Measurements from ENCODE around the gene DRC7.

Gene DRC7

GRCh38 chr16:57751539-57752202 lies 57.1 kb downstream of the DRC7 start:
- Histone ChIP-seq H3K9me3 (ENCODE audit: control insufficient read depth in 1 of 2, low read length in 2 of 2) (no peaks in the 10 kb centered on the region), H3K4me3 (ENCODE audit: low read depth in 1 of 2, low read length in 2 of 2) (no peak overlapping the region), H3K4me1 (ENCODE audit: control insufficient read depth in 1 of 2, insufficient read depth in 2 of 2, low read length in 2 of 2) (no peaks in the 10 kb centered on the region), H3K27me3 (ENCODE audit: low read depth, low read length) (no peaks in the 10 kb centered on the region), H3K36me3 (ENCODE audit: control insufficient read depth in 1 of 2, insufficient read depth in 2 of 2, low read length in 2 of 2) (peaks cover 15 to 55% of the 10 kb centered on the region in 2 donors), H3K27ac (ENCODE audit: low read length) (no peak overlapping the region)

GRCh38 chr16:57752203-57752580 lies 57.6 kb downstream of the DRC7 start:
- Histone ChIP-seq H3K36me3 (ENCODE audit: control insufficient read depth in 1 of 2, insufficient read depth in 2 of 2, low read length in 2 of 2) (peaks cover 15 to 55% of the 10 kb centered on the region in 2 donors), H3K4me1 (ENCODE audit: control insufficient read depth in 1 of 2, insufficient read depth in 2 of 2, low read length in 2 of 2) (peaks cover 0 to 2% of the 10 kb centered on the region in 2 donors), H3K27me3 (ENCODE audit: low read depth, low read length) (no peaks in the 10 kb centered on the region), H3K27ac (ENCODE audit: low read length) (no peak overlapping the region), H3K4me3 (ENCODE audit: low read depth in 1 of 2, low read length in 2 of 2) (no peak overlapping the region), H3K9me3 (ENCODE audit: control insufficient read depth in 1 of 2, low read length in 2 of 2) (no peaks in the 10 kb centered on the region)

GRCh38 chr16:57752581-57753447 lies 58.2 kb downstream of the DRC7 start:
- H3K4me1 ChIP-seq (ENCODE audit: control insufficient read depth in 1 of 2, insufficient read depth in 2 of 2, low read length in 2 of 2): peaks cover 0 to 6% of the 10 kb centered on the region in 2 donors
- no peak overlapping the region for H3K4me3 ChIP-seq (ENCODE audit: low read depth in 1 of 2, low read length in 2 of 2)
- no peak overlapping the region for H3K27ac ChIP-seq (ENCODE audit: low read length)
- H3K36me3 ChIP-seq (ENCODE audit: control insufficient read depth in 1 of 2, insufficient read depth in 2 of 2, low read length in 2 of 2): peaks cover 11 to 53% of the 10 kb centered on the region in 2 donors
- H3K9me3 ChIP-seq (ENCODE audit: control insufficient read depth in 1 of 2, low read length in 2 of 2): no peaks in the 10 kb centered on the region
- H3K27me3 ChIP-seq (ENCODE audit: low read depth, low read length): no peaks in the 10 kb centered on the region

GRCh38 chr16:57753448-57754353 lies 59.1 kb downstream of the DRC7 start:
- H3K27ac ChIP-seq (ENCODE audit: low read length): no peak overlapping the region
- H3K36me3 ChIP-seq (ENCODE audit: control insufficient read depth in 1 of 2, insufficient read depth in 2 of 2, low read length in 2 of 2): peaks cover 7 to 48% of the 10 kb centered on the region in 2 donors
- no peaks in the 10 kb centered on the region for H3K27me3 ChIP-seq (ENCODE audit: low read depth, low read length)
- peaks cover 0 to 6% of the 10 kb centered on the region in 2 donors for H3K4me1 ChIP-seq (ENCODE audit: control insufficient read depth in 1 of 2, insufficient read depth in 2 of 2, low read length in 2 of 2)
- no peak overlapping the region for H3K4me3 ChIP-seq (ENCODE audit: low read depth in 1 of 2, low read length in 2 of 2)
- no peaks in the 10 kb centered on the region for H3K9me3 ChIP-seq (ENCODE audit: control insufficient read depth in 1 of 2, low read length in 2 of 2)

GRCh38 chr16:57754354-57755060 lies 59.9 kb downstream of the DRC7 start:
- Histone ChIP-seq H3K36me3 (ENCODE audit: control insufficient read depth in 1 of 2, insufficient read depth in 2 of 2, low read length in 2 of 2) (peaks cover 7 to 42% of the 10 kb centered on the region in 2 donors), H3K9me3 (ENCODE audit: control insufficient read depth in 1 of 2, low read length in 2 of 2) (no peaks in the 10 kb centered on the region), H3K27ac (ENCODE audit: low read length) (no peak overlapping the region), H3K4me1 (ENCODE audit: control insufficient read depth in 1 of 2, insufficient read depth in 2 of 2, low read length in 2 of 2) (peaks cover 0 to 6% of the 10 kb centered on the region in 2 donors), H3K4me3 (ENCODE audit: low read depth in 1 of 2, low read length in 2 of 2) (no peak overlapping the region), H3K27me3 (ENCODE audit: low read depth, low read length) (no peaks in the 10 kb centered on the region)

- Histone ChIP-seq H3K36me3 (ENCODE audit: control insufficient read depth in 1 of 2, insufficient read depth in 2 of 2, low read length in 2 of 2) (peaks cover 7 to 43% of the 10 kb centered on the region in 2 donors), H3K9me3 (ENCODE audit: control insufficient read depth in 1 of 2, low read length in 2 of 2) (no peaks in the 10 kb centered on the region), H3K4me1 (ENCODE audit: control insufficient read depth in 1 of 2, insufficient read depth in 2 of 2, low read length in 2 of 2) (peaks cover 0 to 6% of the 10 kb centered on the region in 2 donors), H3K4me3 (ENCODE audit: low read depth in 1 of 2, low read length in 2 of 2) (no peak overlapping the region), H3K27me3 (ENCODE audit: low read depth, low read length) (no peaks in the 10 kb centered on the region), H3K27ac (ENCODE audit: low read length) (no peak overlapping the region)
Measured at GRCh38 chr16:57755061-57755684, 60.6 kb downstream of the DRC7 start.

GRCh38 chr16:57755726-57756423 lies 61.3 kb downstream of the DRC7 start:
- H3K27me3 ChIP-seq (ENCODE audit: low read depth, low read length): no peaks in the 10 kb centered on the region
- H3K4me3 ChIP-seq (ENCODE audit: low read depth in 1 of 2, low read length in 2 of 2): no peak overlapping the region
- no peaks in the 10 kb centered on the region for H3K9me3 ChIP-seq (ENCODE audit: control insufficient read depth in 1 of 2, low read length in 2 of 2)
- peaks cover 0 to 6% of the 10 kb centered on the region in 2 donors for H3K4me1 ChIP-seq (ENCODE audit: control insufficient read depth in 1 of 2, insufficient read depth in 2 of 2, low read length in 2 of 2)
- H3K36me3 ChIP-seq (ENCODE audit: control insufficient read depth in 1 of 2, insufficient read depth in 2 of 2, low read length in 2 of 2): peaks cover 7 to 46% of the 10 kb centered on the region in 2 donors
- H3K27ac ChIP-seq (ENCODE audit: low read length): no peak overlapping the region

GRCh38 chr16:57756424-57757325 lies 62.1 kb downstream of the DRC7 start:
- Histone ChIP-seq H3K9me3 (ENCODE audit: control insufficient read depth in 1 of 2, low read length in 2 of 2) (no peaks in the 10 kb centered on the region), H3K36me3 (ENCODE audit: control insufficient read depth in 1 of 2, insufficient read depth in 2 of 2, low read length in 2 of 2) (peaks cover 4 to 42% of the 10 kb centered on the region in 2 donors), H3K4me3 (ENCODE audit: low read depth in 1 of 2, low read length in 2 of 2) (no peak overlapping the region), H3K27ac (ENCODE audit: low read length) (no peak overlapping the region), H3K27me3 (ENCODE audit: low read depth, low read length) (no peaks in the 10 kb centered on the region), H3K4me1 (ENCODE audit: control insufficient read depth in 1 of 2, insufficient read depth in 2 of 2, low read length in 2 of 2) (peaks cover 0 to 6% of the 10 kb centered on the region in 2 donors)

- Histone ChIP-seq H3K9me3 (ENCODE audit: control insufficient read depth in 1 of 2, low read length in 2 of 2) (no peaks in the 10 kb centered on the region), H3K27ac (ENCODE audit: low read length) (no peak overlapping the region), H3K36me3 (ENCODE audit: control insufficient read depth in 1 of 2, insufficient read depth in 2 of 2, low read length in 2 of 2) (peaks cover 0 to 41% of the 10 kb centered on the region in 2 donors), H3K4me1 (ENCODE audit: control insufficient read depth in 1 of 2, insufficient read depth in 2 of 2, low read length in 2 of 2) (peaks cover 0 to 6% of the 10 kb centered on the region in 2 donors), H3K27me3 (ENCODE audit: low read depth, low read length) (no peaks in the 10 kb centered on the region), H3K4me3 (ENCODE audit: low read depth in 1 of 2, low read length in 2 of 2) (no peak overlapping the region)
Measured at GRCh38 chr16:57757326-57757786, 62.8 kb downstream of the DRC7 start.
